Activated CD4-positive, alpha-beta memory T cell treated with anti-CD3 and anti-CD28 coated beads for 36 hours (primary cell): ENCODE data around the gene TADA2B. TPM values are rescaled to one million over a fixed set of nuclear protein-coding genes. Genes with fewer than 3 reads are reported as not detected.

ENCODE experiments used
- CTCF ChIA-PET: fragments of 350-600 bp; sonication (Branson Sonifier 250); formaldehyde crosslinking; loops from one replicate; lab custom pipeline; 2021; ENCODE audit warnings: antibody characterized with exemption, inconsistent platforms; lab: Charles Lee
- POLR2A ChIA-PET: fragments of 350-600 bp; sonication (Branson Sonifier 250); formaldehyde crosslinking; loops from one replicate; lab custom pipeline; 2021; ENCODE audit warnings: antibody characterized with exemption; lab: Charles Lee
- DNase-seq: peaks from one replicate; pipeline ENCODE4 v3.0.0-alpha.2; 2020
- H3K27ac Mint-ChIP-seq: one replicate; pipeline ENCODE4 v1.8.0; 2021; ENCODE audit warnings: mixed read lengths
- H3K27me3 Mint-ChIP-seq: one replicate; pipeline ENCODE4 v1.8.0; 2021; ENCODE audit warnings: mixed read lengths
- H3K36me3 Mint-ChIP-seq: one replicate; pipeline ENCODE4 v1.8.0; 2021; ENCODE audit warnings: mixed read lengths
- H3K4me1 Mint-ChIP-seq: one replicate; pipeline ENCODE4 v1.8.0; 2021; ENCODE audit warnings: low read depth, mixed read lengths
- H3K4me3 Mint-ChIP-seq: one replicate; pipeline ENCODE4 v1.8.0; 2021; ENCODE audit warnings: mild to moderate bottlenecking, mixed read lengths
- H3K9me3 Mint-ChIP-seq: one replicate; pipeline ENCODE4 v1.8.0; 2021; ENCODE audit warnings: mixed read lengths
- intact Hi-C: fragments of 100-400 bp; cut with micrococcal nuclease; formaldehyde crosslinking; loops from one replicate; pipeline ENCODE4 v1.15.1; 2023
- total RNA-seq, 2 experiments: library from RNA; stranded (reverse); gene quantifications; one replicate each; pipeline ENCODE4 v1.2.3, GENCODE V29; 2021

TADA2B gene
- total RNA-seq = 10 to 100 TPM; 10.8 to 11.5 TPM

- H3K4me1 Mint-ChIP-seq = peaks cover 46% of the 10 kb centered on the region
- H3K27me3 Mint-ChIP-seq = no peaks in the 10 kb centered on the region
- H3K36me3 Mint-ChIP-seq = no peaks in the 10 kb centered on the region
- no peaks in the 10 kb centered on the region for H3K9me3 Mint-ChIP-seq
- peak; percentile 61 for DNase-seq
- H3K4me3 Mint-ChIP-seq = peak within 1 kb of the TSS; percentile 89
- peak within 1 kb of the TSS; percentile 67 for H3K27ac Mint-ChIP-seq
- ChIA-PET CTCF (interaction anchor here (0.6 to 8.3 kb wide), 25 partner anchors 9 to 370 kb away, joined by 3 to 176 read pairs (median 5); partner anchors contain the start of genes GRPEL1 and TBC1D14), POLR2A (interaction anchor here (0.6 to 7.7 kb wide), 6 partner anchors 13 to 134 kb away, joined by 3 to 106 read pairs (median 7); partner anchors contain the start of genes GRPEL1 and TBC1D14)
- intact Hi-C loops = loop anchor here (1.0 kb wide), 2 partner anchors 25 to 57 kb away; partner anchors contain the start of gene GRPEL1
Measured at GRCh38 chr4:7043284-7044136, at the start of gene TADA2B. TADA2B (plus strand) TSS chr4:7043372; CDS start chr4:7043580, 208 bp downstream.

DNA sequence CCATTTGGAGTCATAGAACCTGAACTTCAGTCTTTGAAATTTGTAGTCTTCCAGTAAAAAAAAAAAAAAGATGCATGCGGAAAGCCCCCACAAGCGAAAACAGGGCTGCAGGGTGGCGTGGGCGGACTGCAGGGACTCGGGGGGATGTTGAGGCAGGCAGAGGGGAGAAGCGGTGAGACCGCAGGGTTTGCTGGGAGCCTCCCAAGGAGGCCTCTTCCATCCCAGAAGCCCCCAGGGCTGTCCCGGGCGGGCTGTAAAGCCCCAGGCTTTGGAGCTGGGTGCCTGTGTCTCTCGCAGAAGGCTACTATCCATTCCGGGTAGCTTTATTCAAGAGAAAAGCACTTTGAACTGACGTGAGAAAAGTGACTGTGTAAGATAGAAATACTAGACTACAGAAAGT, 46.7 kb upstream of the TADA2B start:
- H3K27ac Mint-ChIP-seq = no peak overlapping the region
- CTCF ChIA-PET = interaction anchor here (1.6 kb wide), 1 partner anchor 10 kb away, joined by 5 read pairs; no protein-coding TSS in a partner anchor
- H3K4me3 Mint-ChIP-seq = no peak overlapping the region

DNA sequence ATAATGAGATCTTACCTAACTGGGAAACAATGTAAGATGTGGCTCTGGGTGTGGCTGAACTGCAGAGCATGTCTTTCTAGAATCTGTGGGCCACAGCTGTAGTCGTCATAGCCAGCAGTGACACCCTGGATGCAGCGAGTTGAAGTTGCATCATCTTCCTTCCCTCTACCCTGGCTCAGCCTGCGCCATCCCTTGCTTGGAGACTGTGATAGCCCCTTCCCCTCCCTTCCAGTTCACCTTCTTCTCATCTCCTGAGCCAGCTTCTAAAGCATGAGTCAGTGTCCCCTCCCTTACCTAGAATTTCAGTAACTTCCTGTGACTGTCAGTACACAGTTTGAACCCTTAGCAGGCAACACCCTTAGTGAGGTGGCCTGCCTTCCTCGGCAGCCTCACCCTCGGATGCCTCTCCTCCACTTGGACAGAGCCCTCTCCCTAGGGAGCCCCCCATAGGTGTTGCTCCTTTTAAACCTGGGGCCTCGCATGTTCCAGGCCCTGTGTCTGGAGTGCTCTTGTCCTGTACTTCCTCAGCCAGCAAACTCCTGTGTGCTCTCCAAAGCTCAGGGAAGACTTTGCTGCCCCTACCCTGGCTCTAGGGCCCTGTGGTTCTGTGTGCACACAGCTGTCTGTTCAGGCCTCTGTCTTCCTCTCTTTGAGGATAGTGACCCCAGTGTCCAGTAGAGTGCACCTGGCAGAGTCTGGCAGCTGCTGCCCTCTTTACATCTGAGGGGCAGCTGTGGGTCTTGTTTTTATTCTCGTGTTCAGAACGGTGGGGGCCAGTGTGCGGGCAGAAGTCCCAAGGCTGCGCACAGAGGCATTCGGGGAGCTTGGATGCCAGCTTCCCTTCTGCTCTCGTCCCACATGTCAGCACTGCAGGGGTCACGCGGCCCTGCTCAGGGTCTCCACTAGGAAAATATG, 43.7 kb upstream of the TADA2B start:
- peak; percentile 70 for DNase-seq
- Mint-ChIP-seq H3K4me3 (no peak overlapping the region), H3K4me1 (peaks cover 16% of the 10 kb centered on the region), H3K27me3 (no peaks in the 10 kb centered on the region), H3K9me3 (no peaks in the 10 kb centered on the region), H3K27ac (peak overlapping the region; percentile 81), H3K36me3 (peaks cover 49% of the 10 kb centered on the region)
- intact Hi-C loops = no loop called here
- CTCF ChIA-PET = interaction anchor here (1.0 to 1.4 kb wide), 4 partner anchors 13 to 279 kb away, joined by 3 to 4 read pairs (median 4); no protein-coding TSS in a partner anchor
- POLR2A ChIA-PET = interaction anchor here (0.7 to 0.8 kb wide), 2 partner anchors 44 to 100 kb away, joined by 3 read pairs; partner anchors contain the start of gene TADA2B

More for the DNA sequence above, 46.7 kb upstream of the TADA2B start:
- Mint-ChIP-seq H3K27me3 (no peaks in the 10 kb centered on the region), H3K4me1 (peaks cover 24% of the 10 kb centered on the region), H3K9me3 (no peaks in the 10 kb centered on the region), H3K36me3 (peaks cover 39% of the 10 kb centered on the region)
- no peak for DNase-seq
- intact Hi-C loops = no loop called here
- POLR2A ChIA-PET = no interaction called here

- intact Hi-C loops = no loop called here
- H3K4me1 Mint-ChIP-seq = peaks cover 16% of the 10 kb centered on the region
- no peak overlapping the region for H3K4me3 Mint-ChIP-seq
- CTCF ChIA-PET = interaction anchor here (1.4 kb wide), 1 partner anchor 26 kb away, joined by 4 read pairs; no protein-coding TSS in a partner anchor
- H3K9me3 Mint-ChIP-seq = no peaks in the 10 kb centered on the region
- H3K36me3 Mint-ChIP-seq = peaks cover 47% of the 10 kb centered on the region
- H3K27me3 Mint-ChIP-seq = no peaks in the 10 kb centered on the region
- H3K27ac Mint-ChIP-seq = no peak overlapping the region
- no peak for DNase-seq
- POLR2A ChIA-PET = no interaction called here
Measured at GRCh38 chr4:7000421-7001176, 42.6 kb upstream of the TADA2B start.

GRCh38 chr4:7001271-7001670, 41.9 kb upstream of the TADA2B start:
- POLR2A ChIA-PET = no interaction called here
- Mint-ChIP-seq H3K9me3 (no peaks in the 10 kb centered on the region), H3K4me1 (peaks cover 16% of the 10 kb centered on the region), H3K27me3 (no peaks in the 10 kb centered on the region), H3K27ac (peak overlapping the region; percentile 30), H3K4me3 (no peak overlapping the region), H3K36me3 (peaks cover 47% of the 10 kb centered on the region)
- intact Hi-C loops = no loop called here
- DNase-seq = no peak
- CTCF ChIA-PET = interaction anchor here (1.4 kb wide), 1 partner anchor 27 kb away, joined by 4 read pairs; no protein-coding TSS in a partner anchor

- Mint-ChIP-seq H3K36me3 (peaks cover 45% of the 10 kb centered on the region), H3K27ac (no peak overlapping the region)
Measured at GRCh38 chr4:7002336-7002735, 40.8 kb upstream of the TADA2B start.

GRCh38 chr4:7003176-7003878, 39.8 kb upstream of the TADA2B start:
- DNase-seq = no peak
- ChIA-PET POLR2A (no interaction called here), CTCF (interaction anchor here (0.8 to 1.1 kb wide), 2 partner anchors 29 to 129 kb away, joined by 3 read pairs; no protein-coding TSS in a partner anchor)
- no peaks in the 10 kb centered on the region for H3K27me3 Mint-ChIP-seq
- H3K4me1 Mint-ChIP-seq = peaks cover 17% of the 10 kb centered on the region
- no peak overlapping the region for H3K4me3 Mint-ChIP-seq
- intact Hi-C loops = no loop called here
- H3K27ac Mint-ChIP-seq = no peak overlapping the region
- H3K9me3 Mint-ChIP-seq = no peaks in the 10 kb centered on the region
- H3K36me3 Mint-ChIP-seq = peaks cover 41% of the 10 kb centered on the region

More at GRCh38 chr4:7002336-7002735, 40.8 kb upstream of the TADA2B start:
- no peak for DNase-seq
- ChIA-PET POLR2A (no interaction called here), CTCF (no interaction called here)
- Mint-ChIP-seq H3K4me3 (no peak overlapping the region), H3K4me1 (peaks cover 16% of the 10 kb centered on the region), H3K27me3 (no peaks in the 10 kb centered on the region), H3K9me3 (no peaks in the 10 kb centered on the region)
- intact Hi-C loops = no loop called here

GRCh38 chr4:7003879-7004240, 39.3 kb upstream of the TADA2B start:
- CTCF ChIA-PET = interaction anchor here (0.8 to 1.1 kb wide), 2 partner anchors 29 to 130 kb away, joined by 3 read pairs; no protein-coding TSS in a partner anchor
- H3K27ac Mint-ChIP-seq = no peak overlapping the region
- peaks cover 15% of the 10 kb centered on the region for H3K4me1 Mint-ChIP-seq
- intact Hi-C loops = no loop called here
- no peak overlapping the region for H3K4me3 Mint-ChIP-seq
- no peaks in the 10 kb centered on the region for H3K27me3 Mint-ChIP-seq
- peaks cover 38% of the 10 kb centered on the region for H3K36me3 Mint-ChIP-seq
- DNase-seq = no peak
- no peaks in the 10 kb centered on the region for H3K9me3 Mint-ChIP-seq
- POLR2A ChIA-PET = no interaction called here

GRCh38 chr4:7004331-7004730, 38.8 kb upstream of the TADA2B start:
- CTCF ChIA-PET = no interaction called here
- Mint-ChIP-seq H3K9me3 (no peaks in the 10 kb centered on the region), H3K27ac (no peak overlapping the region), H3K27me3 (no peaks in the 10 kb centered on the region), H3K4me1 (peaks cover 11% of the 10 kb centered on the region), H3K4me3 (no peak overlapping the region), H3K36me3 (peaks cover 34% of the 10 kb centered on the region)
- no peak for DNase-seq
- POLR2A ChIA-PET = no interaction called here
- intact Hi-C loops = no loop called here

GRCh38 chr4:7005571-7005970, 37.6 kb upstream of the TADA2B start:
- peaks cover 32% of the 10 kb centered on the region for H3K36me3 Mint-ChIP-seq
- no peaks in the 10 kb centered on the region for H3K9me3 Mint-ChIP-seq
- H3K27me3 Mint-ChIP-seq = no peaks in the 10 kb centered on the region
- ChIA-PET CTCF (interaction anchor here (0.7 kb wide), 1 partner anchor 64 kb away, joined by 4 read pairs; no protein-coding TSS in a partner anchor), POLR2A (no interaction called here)
- intact Hi-C loops = no loop called here
- no peak overlapping the region for H3K27ac Mint-ChIP-seq
- peaks cover 7% of the 10 kb centered on the region for H3K4me1 Mint-ChIP-seq
- no peak overlapping the region for H3K4me3 Mint-ChIP-seq
- no peak for DNase-seq
